Gastrocnemius medialis (tissue), 4 donors: ENCODE results near the gene KIF16B. TPM values are rescaled to one million over a fixed set of nuclear protein-coding genes. Genes with fewer than 3 reads are reported as not detected.
A peak's percentile ranks its signal among the peaks of the same experiment; 100 is the strongest.

ENCODE experiments used
- ATAC-seq, 2 donors: fragments of 150-250 bp; one replicate each; pipeline ENCODE4 v1.9.1; 2016
- DNase-seq, 2 donors: peaks; one replicate each; pipeline ENCODE4 v3.0.0-alpha.2; 2019
- H3K27ac ChIP-seq, 4 donors: fragments of 200-600 bp; sonication (generic); 1 replicate in 1 of 4; 2 replicates in 3 of 4; pipeline ENCODE4 v1.5.1; 2016 to 2018; ENCODE audit warnings: mild to moderate bottlenecking in 2 of 4, moderate library complexity in 1 of 4
- H3K27me3 ChIP-seq, 3 donors: fragments of 200-600 bp; sonication (generic) in 2 of 3; 1 replicate in 1 of 3; 2 replicates in 2 of 3; pipeline versions ENCODE4 v1.5.1 to v1.6.0; 2016 to 2019; ENCODE audit warnings: mild to moderate bottlenecking in 1 of 3, moderate library complexity in 1 of 3
- H3K36me3 ChIP-seq, 2 donors: fragments of 200-600 bp; sonication (generic) in 1 of 2; one replicate each; pipeline ENCODE4 v1.5.1; 2017 to 2018
- H3K4me1 ChIP-seq, 2 donors: fragments of 200-600 bp; sonication (generic) in 1 of 2; one replicate each; pipeline ENCODE4 v1.5.1; 2016 to 2017; ENCODE audit warnings: mild to moderate bottlenecking in 2 of 2
- H3K4me3 ChIP-seq, 4 donors: fragments of 200-600 bp; sonication (generic) in 3 of 4; 1 replicate in 1 of 4; 2 replicates in 3 of 4; pipeline ENCODE4 v1.5.1; 2016 to 2019; ENCODE audit warnings: mild to moderate bottlenecking in 2 of 4
- H3K9me3 ChIP-seq, 3 donors: fragments of 200-600 bp; sonication (generic) in 2 of 3; 1 replicate in 1 of 3; 2 replicates in 2 of 3; pipeline ENCODE4 v1.5.1; 2016 to 2019
- POLR2A ChIP-seq, 2 donors: fragments of 450-650 bp; IDR thresholded peaks; one replicate each; pipeline ENCODE4 v1.6.1; 2017; ENCODE audit warnings: antibody characterized with exemption in 2 of 2, mild to moderate bottlenecking in 2 of 2, moderate library complexity in 2 of 2
- in situ Hi-C, 4 donors: fragments of 200-750 bp; cut with MboI; loops; one replicate each; pipeline versions ENCODE4 v1.15.0 to v1.8.0; 2017; ENCODE audit warnings: low sequenced_read_pairs in 4 of 4
- intact Hi-C: fragments of 100-400 bp; cut with DNase I; formaldehyde crosslinking; loops from one replicate; pipeline ENCODE4 v1.15.1; 2023; ENCODE audit warnings: low total_unique reads
- total RNA-seq, 4 donors: library from RNA; depleted of rRNA; stranded (reverse); fragments of >200 nt; gene quantifications; one replicate each; pipeline versions ENCODE4 v1.1.0 to v1.2.3, GENCODE V29; 2016
- TF ChIP-seq, protein P1 (sequence below), 5 experiments: fragments of 450-650 bp in 3 of 5; fragments of 200-600 bp in 2 of 5; sonication (generic) in 2 of 5; IDR thresholded peaks in 4 of 5; conservative IDR thresholded peaks in 1 of 5; 1 replicate in 4 of 5; 2 replicates in 1 of 5; pipeline ENCODE4 v1.5.1; 2016 to 2019; ENCODE audit warnings: antibody characterized with exemption in 5 of 5, mild to moderate bottlenecking in 3 of 5, moderate library complexity in 3 of 5

Gene KIF16B
- total RNA-seq, 4 donors from 2014 or later = 13.4 to 23.9 (median 20.0) TPM

DNA sequence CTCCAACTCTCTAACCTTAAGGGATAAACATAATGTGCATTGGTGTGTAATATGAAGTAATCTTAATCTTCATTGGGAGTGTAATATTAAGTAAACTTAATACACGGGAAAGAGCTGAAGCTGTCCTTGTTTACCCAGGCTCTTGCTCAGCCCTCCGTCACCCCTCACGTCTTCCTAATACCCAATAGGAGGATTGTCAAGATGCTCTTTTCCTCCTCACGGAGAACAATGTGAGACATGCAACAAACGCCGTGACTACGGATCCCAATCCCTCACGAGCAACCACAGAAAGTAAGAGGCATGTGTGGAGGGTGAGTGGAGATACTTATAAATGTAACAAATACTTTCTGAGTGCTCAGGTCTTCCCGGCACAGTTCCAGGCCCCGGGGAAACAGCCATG is 11.0 kb downstream of the KIF16B start:
- DNase-seq = no peak
- H3K36me3 ChIP-seq = no peaks in the 10 kb centered on the region
- ATAC-seq = no peak
- H3K4me1 ChIP-seq = peaks cover 4 to 5% of the 10 kb centered on the region in 2 donors
- H3K4me3 ChIP-seq = no peak overlapping the region
- H3K27ac ChIP-seq = no peak overlapping the region
- no peak for TF ChIP-seq POLR2A (IDR thresholded peaks at IDR 0.05)
- TF ChIP-seq, protein P1, sequence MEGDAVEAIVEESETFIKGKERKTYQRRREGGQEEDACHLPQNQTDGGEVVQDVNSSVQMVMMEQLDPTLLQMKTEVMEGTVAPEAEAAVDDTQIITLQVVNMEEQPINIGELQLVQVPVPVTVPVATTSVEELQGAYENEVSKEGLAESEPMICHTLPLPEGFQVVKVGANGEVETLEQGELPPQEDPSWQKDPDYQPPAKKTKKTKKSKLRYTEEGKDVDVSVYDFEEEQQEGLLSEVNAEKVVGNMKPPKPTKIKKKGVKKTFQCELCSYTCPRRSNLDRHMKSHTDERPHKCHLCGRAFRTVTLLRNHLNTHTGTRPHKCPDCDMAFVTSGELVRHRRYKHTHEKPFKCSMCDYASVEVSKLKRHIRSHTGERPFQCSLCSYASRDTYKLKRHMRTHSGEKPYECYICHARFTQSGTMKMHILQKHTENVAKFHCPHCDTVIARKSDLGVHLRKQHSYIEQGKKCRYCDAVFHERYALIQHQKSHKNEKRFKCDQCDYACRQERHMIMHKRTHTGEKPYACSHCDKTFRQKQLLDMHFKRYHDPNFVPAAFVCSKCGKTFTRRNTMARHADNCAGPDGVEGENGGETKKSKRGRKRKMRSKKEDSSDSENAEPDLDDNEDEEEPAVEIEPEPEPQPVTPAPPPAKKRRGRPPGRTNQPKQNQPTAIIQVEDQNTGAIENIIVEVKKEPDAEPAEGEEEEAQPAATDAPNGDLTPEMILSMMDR (IDR thresholded peaks at IDR 0.05 in 4 of 5, conservative IDR thresholded peaks at IDR 0.05 in 1 of 5) = no peak
- H3K9me3 ChIP-seq = no peaks in the 10 kb centered on the region
- H3K27me3 ChIP-seq = no peaks in the 10 kb centered on the region
- intact Hi-C loops (no loop called here), in situ Hi-C loops (no loop called here)

GRCh38 chr20:16560661-16561060 is 12.6 kb downstream of the KIF16B start:
- Histone ChIP-seq H3K9me3 (no peaks in the 10 kb centered on the region), H3K4me3 (no peak overlapping the region), H3K36me3 (no peaks in the 10 kb centered on the region), H3K4me1 (peaks cover 8 to 15% of the 10 kb centered on the region in 2 donors), H3K27ac (no peak overlapping the region), H3K27me3 (no peaks in the 10 kb centered on the region)
- intact Hi-C loops (no loop called here), in situ Hi-C loops (no loop called here)
- DNase-seq (no peak), ATAC-seq (no peak)
- no peak for TF ChIP-seq POLR2A (IDR thresholded peaks at IDR 0.05)
- TF ChIP-seq, protein P1 (IDR thresholded peaks at IDR 0.05 in 4 of 5, conservative IDR thresholded peaks at IDR 0.05 in 1 of 5) = no peak

DNA sequence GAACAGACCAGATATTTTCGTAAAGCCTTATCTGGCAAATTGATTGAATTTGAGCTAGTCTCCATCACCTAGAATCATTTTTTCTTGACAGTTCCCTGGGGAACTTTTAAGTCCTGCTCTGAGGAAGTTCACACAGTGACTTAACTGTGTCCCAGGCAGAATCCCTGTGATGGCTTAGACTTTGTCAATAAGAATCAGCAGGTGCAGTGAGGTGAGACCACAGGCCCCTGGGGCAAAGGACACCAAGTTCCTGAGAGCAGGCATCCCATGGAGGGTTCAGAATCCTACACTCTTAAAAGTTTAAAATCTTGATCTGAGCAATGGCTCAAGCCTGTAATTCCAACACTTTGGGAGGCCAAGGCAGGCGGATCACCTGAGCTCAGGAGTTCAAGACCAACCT is 13.0 kb downstream of the KIF16B start:
- no peak for ATAC-seq
- intact Hi-C loops (no loop called here), in situ Hi-C loops (no loop called here)
- no peak for TF ChIP-seq POLR2A (IDR thresholded peaks at IDR 0.05)
- TF ChIP-seq, protein P1 (IDR thresholded peaks at IDR 0.05 in 4 of 5, conservative IDR thresholded peaks at IDR 0.05 in 1 of 5) = no peak
- Histone ChIP-seq H3K27me3 (no peaks in the 10 kb centered on the region), H3K27ac (no peak overlapping the region), H3K4me1 (peaks cover 12 to 19% of the 10 kb centered on the region in 2 donors), H3K36me3 (no peaks in the 10 kb centered on the region), H3K4me3 (no peak overlapping the region), H3K9me3 (no peaks in the 10 kb centered on the region)
- no peak for DNase-seq

GRCh38 chr20:16556301-16556700 is 16.9 kb downstream of the KIF16B start:
- TF ChIP-seq POLR2A (IDR thresholded peaks at IDR 0.05) = no peak
- TF ChIP-seq, protein P1 (IDR thresholded peaks at IDR 0.05 in 4 of 5, conservative IDR thresholded peaks at IDR 0.05 in 1 of 5) = no peak
- H3K9me3 ChIP-seq = no peaks in the 10 kb centered on the region
- no peaks in the 10 kb centered on the region for H3K27me3 ChIP-seq
- no peak for DNase-seq
- H3K27ac ChIP-seq = peak overlapping the region in 1 of 4 donors; percentile 66
- no peak for ATAC-seq
- in situ Hi-C loops (no loop called here), intact Hi-C loops (no loop called here)
- H3K36me3 ChIP-seq = no peaks in the 10 kb centered on the region
- H3K4me1 ChIP-seq = peaks cover 27 to 29% of the 10 kb centered on the region in 2 donors
- no peak overlapping the region for H3K4me3 ChIP-seq

DNA sequence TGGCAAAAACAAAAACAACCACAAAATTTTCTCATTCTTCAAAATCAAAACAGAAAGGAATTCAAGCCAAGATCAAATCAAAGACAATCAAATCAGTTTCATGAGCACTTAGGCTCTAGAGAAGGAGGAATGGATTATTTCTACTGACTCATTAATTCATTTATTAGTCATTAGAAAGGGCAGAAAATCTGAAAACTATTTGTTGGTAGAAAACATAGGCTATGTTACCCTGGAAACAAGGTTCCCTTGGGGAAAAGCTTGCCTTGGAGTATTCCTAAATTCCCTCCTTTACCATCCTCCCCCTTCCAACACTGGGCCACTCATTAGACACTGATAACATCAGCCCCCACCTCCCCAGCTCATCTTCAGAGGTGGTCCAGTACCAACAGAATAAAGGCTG is 17.5 kb downstream of the KIF16B start:
- Histone ChIP-seq H3K4me3 (no peak overlapping the region), H3K9me3 (no peaks in the 10 kb centered on the region), H3K4me1 (peaks cover 27 to 29% of the 10 kb centered on the region in 2 donors), H3K36me3 (no peaks in the 10 kb centered on the region), H3K27me3 (no peaks in the 10 kb centered on the region), H3K27ac (peak overlapping the region in 2 of 4 donors; percentile 66 to 78)
- ATAC-seq (no peak), DNase-seq (no peak)
- in situ Hi-C loops (no loop called here), intact Hi-C loops (no loop called here)
- TF ChIP-seq POLR2A (IDR thresholded peaks at IDR 0.05) = no peak
- TF ChIP-seq, protein P1 (IDR thresholded peaks at IDR 0.05 in 4 of 5, conservative IDR thresholded peaks at IDR 0.05 in 1 of 5) = no peak
